Hematopoietic multipotent progenitor cell (in vitro differentiated cells): ENCODE results near the gene B4GALT2. TPM values are rescaled to one million over a fixed set of nuclear protein-coding genes. Genes with fewer than 3 reads are reported as not detected.

Experiments
- DNase-seq, 3 donors: peaks; one replicate each; pipeline ENCODE4 v3.0.0-alpha.2; 2011 to 2015; ENCODE audit warnings: low read depth in 2 of 3, low spot score in 2 of 3
- total RNA-seq: library from RNA; depleted of rRNA; stranded (reverse); fragments of >200 nt; gene quantifications from one replicate; pipeline ENCODE4 v1.2.3, GENCODE V29; 2012

The B4GALT2 gene
- total RNA-seq, 1 donor: 42.5 TPM

GRCh38 chr1:43997295-43997999 is 18.4 kb downstream of the B4GALT2 start:
- no peak for DNase-seq

- no peak for DNase-seq
Measured at GRCh38 chr1:43998000-43998378, 19.0 kb downstream of the B4GALT2 start.

- no peak for DNase-seq
Measured at GRCh38 chr1:43999455-43999854, 20.4 kb downstream of the B4GALT2 start.

GRCh38 chr1:44000122-44000665 is 21.2 kb downstream of the B4GALT2 start:
- no peak for DNase-seq

GRCh38 chr1:44002165-44002564 is 23.2 kb downstream of the B4GALT2 start:
- no peak for DNase-seq

GRCh38 chr1:44002606-44003157 is 23.7 kb downstream of the B4GALT2 start:
- DNase-seq: no peak

- DNase-seq: no peak
Measured at GRCh38 chr1:44008259-44008658, 29.2 kb downstream of the B4GALT2 start.

GRCh38 chr1:44010935-44011471 is 32.0 kb downstream of the B4GALT2 start:
- no peak for DNase-seq

GRCh38 chr1:44012404-44012803 is 33.4 kb downstream of the B4GALT2 start:
- no peak for DNase-seq

- DNase-seq: peak in 1 of 3 donors; percentile 70
Measured at GRCh38 chr1:44012941-44013609, 34.1 kb downstream of the B4GALT2 start.

- DNase-seq: no peak
Measured at GRCh38 chr1:44013949-44014348, 34.9 kb downstream of the B4GALT2 start.

- no peak for DNase-seq
Measured at GRCh38 chr1:44014365-44015104, 35.5 kb downstream of the B4GALT2 start.

GRCh38 chr1:44015206-44015605 is 36.2 kb downstream of the B4GALT2 start:
- DNase-seq: no peak

- DNase-seq: no peak
Measured at GRCh38 chr1:44016041-44016889, 37.3 kb downstream of the B4GALT2 start.

- no peak for DNase-seq
Measured at GRCh38 chr1:44016890-44017400, 37.9 kb downstream of the B4GALT2 start.

GRCh38 chr1:44019466-44019948 is 40.5 kb downstream of the B4GALT2 start:
- no peak for DNase-seq

GRCh38 chr1:44020464-44020863 is 41.5 kb downstream of the B4GALT2 start:
- no peak for DNase-seq

- DNase-seq: no peak
Measured at GRCh38 chr1:44021156-44021555, 42.1 kb downstream of the B4GALT2 start.

- DNase-seq: no peak
Measured at GRCh38 chr1:44021581-44022321, 42.7 kb downstream of the B4GALT2 start.
